ENCODE data around the gene SYNM. TPM values are rescaled to one million over a fixed set of nuclear protein-coding genes. Genes with fewer than 3 reads are reported as not detected.

The SYNM gene
- total RNA-seq, 4 donors from 2014 or later = 6.0 to 38.5 (median 15.6) TPM

GRCh38 chr15:99130765-99131440 is 26.0 kb downstream of the SYNM start:
- TF ChIP-seq POLR2A (IDR thresholded peaks at IDR 0.05) (no peak), CTCF (IDR thresholded peaks at IDR 0.05) (no peak)
- no peaks in the 10 kb centered on the region for H3K9me3 ChIP-seq
- no peaks in the 10 kb centered on the region for H3K27me3 ChIP-seq
- no peaks in the 10 kb centered on the region for H3K4me1 ChIP-seq
- DNase-seq = peak in 1 of 3 donors; percentile 38
- peak overlapping the region in 1 of 4 donors; percentile 29 for H3K27ac ChIP-seq
- H3K4me3 ChIP-seq = no peak overlapping the region
- H3K36me3 ChIP-seq = peaks cover 0 to 3% (median 0%) of the 10 kb centered on the region in 3 donors

- peaks cover 0 to 3% (median 0%) of the 10 kb centered on the region in 3 donors for H3K36me3 ChIP-seq
- H3K27me3 ChIP-seq = no peaks in the 10 kb centered on the region
- H3K27ac ChIP-seq = peak overlapping the region in 1 of 4 donors; percentile 3
- H3K4me3 ChIP-seq = no peak overlapping the region
- DNase-seq = peak in 1 of 3 donors; percentile 47
- no peaks in the 10 kb centered on the region for H3K9me3 ChIP-seq
- TF ChIP-seq CTCF (IDR thresholded peaks at IDR 0.05) = no peak
- no peak for TF ChIP-seq POLR2A (IDR thresholded peaks at IDR 0.05)
- no peaks in the 10 kb centered on the region for H3K4me1 ChIP-seq
Observed at GRCh38 chr15:99131441-99132023, 26.7 kb downstream of the SYNM start.

- DNase-seq = peak in 1 of 3 donors; percentile 26
- H3K9me3 ChIP-seq = no peaks in the 10 kb centered on the region
- H3K27me3 ChIP-seq = no peaks in the 10 kb centered on the region
- peaks cover 0 to 3% (median 0%) of the 10 kb centered on the region in 3 donors for H3K36me3 ChIP-seq
- TF ChIP-seq POLR2A (IDR thresholded peaks at IDR 0.05) = no peak
- H3K4me1 ChIP-seq = no peaks in the 10 kb centered on the region
- peak overlapping the region in 1 of 4 donors; percentile 3 for H3K27ac ChIP-seq
- H3K4me3 ChIP-seq = no peak overlapping the region
Observed at GRCh38 chr15:99132122-99132521, 27.2 kb downstream of the SYNM start.

GRCh38 chr15:99132634-99133287 is 27.9 kb downstream of the SYNM start:
- no peaks in the 10 kb centered on the region for H3K9me3 ChIP-seq
- no peak for DNase-seq
- H3K27me3 ChIP-seq = no peaks in the 10 kb centered on the region
- H3K36me3 ChIP-seq = peaks cover 0 to 3% (median 0%) of the 10 kb centered on the region in 3 donors
- TF ChIP-seq CTCF (IDR thresholded peaks at IDR 0.05) (no peak), POLR2A (IDR thresholded peaks at IDR 0.05) (no peak)
- no peak overlapping the region for H3K27ac ChIP-seq
- H3K4me3 ChIP-seq = no peak overlapping the region
- H3K4me1 ChIP-seq = no peaks in the 10 kb centered on the region

GRCh38 chr15:99134317-99134821 is 29.5 kb downstream of the SYNM start:
- DNase-seq = no peak
- H3K27me3 ChIP-seq = no peaks in the 10 kb centered on the region
- no peaks in the 10 kb centered on the region for H3K9me3 ChIP-seq
- H3K4me1 ChIP-seq = no peaks in the 10 kb centered on the region
- no peak overlapping the region for H3K4me3 ChIP-seq
- TF ChIP-seq POLR2A (IDR thresholded peaks at IDR 0.05) (no peak), CTCF (IDR thresholded peaks at IDR 0.05) (no peak)
- no peaks in the 10 kb centered on the region for H3K36me3 ChIP-seq
- peak overlapping the region in 1 of 4 donors; percentile 16 for H3K27ac ChIP-seq

GRCh38 chr15:99135194-99135593 is 30.3 kb downstream of the SYNM start:
- Histone ChIP-seq H3K27ac (peak overlapping the region in 1 of 4 donors; percentile 16), H3K4me1 (no peaks in the 10 kb centered on the region), H3K9me3 (no peaks in the 10 kb centered on the region), H3K27me3 (no peaks in the 10 kb centered on the region), H3K36me3 (no peaks in the 10 kb centered on the region), H3K4me3 (no peak overlapping the region)
- no peak for DNase-seq
- TF ChIP-seq CTCF (IDR thresholded peaks at IDR 0.05) = no peak
- TF ChIP-seq POLR2A (IDR thresholded peaks at IDR 0.05) = no peak

Measured in Peyer's patch (tissue), 4 donors.